Glutamatergic neuron (in vitro differentiated cells): ENCODE data around the gene PGLYRP3. TPM values are rescaled to one million over a fixed set of nuclear protein-coding genes. Genes with fewer than 3 reads are reported as not detected.

ENCODE experiments used
- DNase-seq: peaks from one replicate; pipeline ENCODE4 v3.0.0; 2022
- H3K27ac Mint-ChIP-seq: one replicate; pipeline ENCODE4 v1.8.0; 2020; ENCODE audit warnings: mild to moderate bottlenecking, mixed read lengths, inconsistent platforms; ENCODE audit not compliant: unreplicated experiment
- H3K27me3 Mint-ChIP-seq: one replicate; pipeline ENCODE4 v1.8.0; 2020; ENCODE audit warnings: mild to moderate bottlenecking, moderate library complexity, mixed read lengths, inconsistent platforms; ENCODE audit not compliant: unreplicated experiment
- H3K36me3 Mint-ChIP-seq: one replicate; pipeline ENCODE4 v1.8.0; 2020; ENCODE audit warnings: mild to moderate bottlenecking, mixed read lengths, inconsistent platforms; ENCODE audit not compliant: unreplicated experiment
- H3K4me1 Mint-ChIP-seq: one replicate; pipeline ENCODE4 v1.8.0; 2020; ENCODE audit warnings: mild to moderate bottlenecking, low read depth, mixed read lengths, inconsistent platforms; ENCODE audit not compliant: unreplicated experiment
- H3K4me3 Mint-ChIP-seq: one replicate; pipeline ENCODE4 v1.8.0; 2020; ENCODE audit warnings: mild to moderate bottlenecking, mixed read lengths, inconsistent platforms; ENCODE audit not compliant: unreplicated experiment
- H3K9me3 Mint-ChIP-seq: one replicate; pipeline ENCODE4 v1.8.0; 2020; ENCODE audit warnings: mild to moderate bottlenecking, moderate library complexity, mixed read lengths, inconsistent platforms; ENCODE audit not compliant: unreplicated experiment
- total RNA-seq: library from RNA; stranded (reverse); fragmentation: NEBNext Ultra II Directional; extraction: Animal tissue kit (Norgen Biotek cat#: 25700); gene quantifications from one replicate; pipeline ENCODE4 v1.2.1, GENCODE V29; 2021; ENCODE audit not compliant: unreplicated experiment
- TF ChIP-seq, protein P1 (sequence below): fragments of 200-600 bp; sonication (generic); IDR thresholded peaks from one replicate; pipeline ENCODE4 v1.5.0; 2021; ENCODE audit not compliant: partially characterized antibody, unreplicated experiment

The PGLYRP3 gene
- total RNA-seq, 1 donor from 2014 or later, result not detected

DNA sequence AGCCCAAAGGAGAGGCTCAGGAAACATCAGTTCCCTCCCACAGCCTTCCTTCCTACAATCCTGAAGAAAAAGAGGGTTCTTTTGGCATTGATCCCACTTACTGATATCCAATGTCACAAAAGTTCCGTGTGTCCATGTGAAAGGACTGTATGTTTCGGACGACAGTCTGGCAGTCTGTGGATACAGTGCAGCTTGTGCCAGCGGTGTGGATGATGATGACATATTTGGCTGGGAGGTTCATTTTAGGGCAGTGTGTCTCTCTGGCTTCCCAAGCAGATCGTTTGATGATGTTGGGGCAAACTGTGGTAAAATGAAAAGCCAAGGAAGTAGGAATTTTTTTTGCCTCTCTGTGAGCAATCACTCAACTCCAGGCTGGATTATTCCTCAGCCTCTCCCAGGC, 10.4 kb downstream of the PGLYRP3 start:
- no peak for DNase-seq
- no peaks in the 10 kb centered on the region for H3K4me1 Mint-ChIP-seq
- H3K9me3 Mint-ChIP-seq, result no peaks in the 10 kb centered on the region
- H3K27ac Mint-ChIP-seq, result no peak overlapping the region
- H3K36me3 Mint-ChIP-seq, result no peaks in the 10 kb centered on the region
- peaks cover 3% of the 10 kb centered on the region for H3K27me3 Mint-ChIP-seq
- no peak overlapping the region for H3K4me3 Mint-ChIP-seq
- TF ChIP-seq, protein P1, sequence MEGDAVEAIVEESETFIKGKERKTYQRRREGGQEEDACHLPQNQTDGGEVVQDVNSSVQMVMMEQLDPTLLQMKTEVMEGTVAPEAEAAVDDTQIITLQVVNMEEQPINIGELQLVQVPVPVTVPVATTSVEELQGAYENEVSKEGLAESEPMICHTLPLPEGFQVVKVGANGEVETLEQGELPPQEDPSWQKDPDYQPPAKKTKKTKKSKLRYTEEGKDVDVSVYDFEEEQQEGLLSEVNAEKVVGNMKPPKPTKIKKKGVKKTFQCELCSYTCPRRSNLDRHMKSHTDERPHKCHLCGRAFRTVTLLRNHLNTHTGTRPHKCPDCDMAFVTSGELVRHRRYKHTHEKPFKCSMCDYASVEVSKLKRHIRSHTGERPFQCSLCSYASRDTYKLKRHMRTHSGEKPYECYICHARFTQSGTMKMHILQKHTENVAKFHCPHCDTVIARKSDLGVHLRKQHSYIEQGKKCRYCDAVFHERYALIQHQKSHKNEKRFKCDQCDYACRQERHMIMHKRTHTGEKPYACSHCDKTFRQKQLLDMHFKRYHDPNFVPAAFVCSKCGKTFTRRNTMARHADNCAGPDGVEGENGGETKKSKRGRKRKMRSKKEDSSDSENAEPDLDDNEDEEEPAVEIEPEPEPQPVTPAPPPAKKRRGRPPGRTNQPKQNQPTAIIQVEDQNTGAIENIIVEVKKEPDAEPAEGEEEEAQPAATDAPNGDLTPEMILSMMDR, result no peak

DNA sequence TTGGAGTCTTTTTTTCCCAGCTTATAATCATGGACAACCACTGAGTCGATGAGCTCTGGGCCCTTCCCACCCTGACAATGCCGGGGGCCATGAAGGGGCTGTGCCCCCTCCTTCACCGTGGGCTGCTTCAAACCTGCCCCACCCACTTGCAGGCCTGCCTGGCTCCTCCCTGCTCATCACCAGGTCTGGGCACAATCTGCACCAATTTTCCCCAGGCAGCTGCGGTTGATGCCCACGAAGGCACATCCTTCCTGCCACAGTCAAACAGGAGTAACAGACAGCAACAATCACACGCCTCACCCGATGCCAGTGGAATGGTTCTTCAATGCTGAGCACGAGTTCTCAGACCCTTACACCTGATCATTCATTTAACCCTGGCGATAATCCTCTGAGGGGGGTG, 18.9 kb downstream of the PGLYRP3 start:
- H3K27ac Mint-ChIP-seq, result no peak overlapping the region

GRCh38 chr1:153293480-153293775, 19.3 kb downstream of the PGLYRP3 start:
- Mint-ChIP-seq H3K4me1 (peaks cover 2% of the 10 kb centered on the region), H3K36me3 (no peaks in the 10 kb centered on the region), H3K27me3 (peaks cover 3% of the 10 kb centered on the region), H3K27ac (no peak overlapping the region), H3K4me3 (no peak overlapping the region), H3K9me3 (no peaks in the 10 kb centered on the region)
- TF ChIP-seq, protein P1, result no peak
- DNase-seq, result no peak

More for the DNA sequence above, 18.9 kb downstream of the PGLYRP3 start:
- Mint-ChIP-seq H3K4me3 (no peak overlapping the region), H3K4me1 (peaks cover 2% of the 10 kb centered on the region), H3K27me3 (peaks cover 3% of the 10 kb centered on the region), H3K36me3 (no peaks in the 10 kb centered on the region), H3K9me3 (no peaks in the 10 kb centered on the region)
- DNase-seq, result no peak
- TF ChIP-seq, protein P1, result no peak

GRCh38 chr1:153292740-153293479, 19.8 kb downstream of the PGLYRP3 start:
- H3K27ac Mint-ChIP-seq, result no peak overlapping the region
- H3K9me3 Mint-ChIP-seq, result peaks cover 2% of the 10 kb centered on the region
- H3K4me3 Mint-ChIP-seq, result no peak overlapping the region
- H3K4me1 Mint-ChIP-seq, result peaks cover 2% of the 10 kb centered on the region
- no peak for DNase-seq
- H3K36me3 Mint-ChIP-seq, result no peaks in the 10 kb centered on the region
- TF ChIP-seq, protein P1, result no peak
- H3K27me3 Mint-ChIP-seq, result peaks cover 6% of the 10 kb centered on the region

GRCh38 chr1:153292185-153292584, 20.6 kb downstream of the PGLYRP3 start:
- peaks cover 6% of the 10 kb centered on the region for H3K27me3 Mint-ChIP-seq
- DNase-seq, result no peak
- H3K4me1 Mint-ChIP-seq, result peaks cover 2% of the 10 kb centered on the region
- peaks cover 2% of the 10 kb centered on the region for H3K9me3 Mint-ChIP-seq
- no peak overlapping the region for H3K27ac Mint-ChIP-seq
- H3K36me3 Mint-ChIP-seq, result no peaks in the 10 kb centered on the region
- TF ChIP-seq, protein P1, result no peak
- H3K4me3 Mint-ChIP-seq, result no peak overlapping the region
